GM23248 (cell line): ENCODE data around the gene IRS1.

Source experiments
- EZH2 ChIP-seq: fragments of 200-600 bp; sonication (generic); IDR thresholded peaks from 2 replicates; pipeline ENCODE4 v1.6.1; 2018; ENCODE audit warnings: antibody characterized with exemption, mild to moderate bottlenecking; ENCODE audit not compliant: insufficient read depth, poor library complexity, severe bottlenecking
- EZH2phosphoT487 ChIP-seq: fragments of 200-600 bp; sonication (generic); IDR thresholded peaks from 2 replicates; pipeline ENCODE4 v1.6.1; 2018; ENCODE audit warnings: antibody characterized with exemption, moderate library complexity, mild to moderate bottlenecking, low read depth; ENCODE audit not compliant: insufficient read depth

DNA sequence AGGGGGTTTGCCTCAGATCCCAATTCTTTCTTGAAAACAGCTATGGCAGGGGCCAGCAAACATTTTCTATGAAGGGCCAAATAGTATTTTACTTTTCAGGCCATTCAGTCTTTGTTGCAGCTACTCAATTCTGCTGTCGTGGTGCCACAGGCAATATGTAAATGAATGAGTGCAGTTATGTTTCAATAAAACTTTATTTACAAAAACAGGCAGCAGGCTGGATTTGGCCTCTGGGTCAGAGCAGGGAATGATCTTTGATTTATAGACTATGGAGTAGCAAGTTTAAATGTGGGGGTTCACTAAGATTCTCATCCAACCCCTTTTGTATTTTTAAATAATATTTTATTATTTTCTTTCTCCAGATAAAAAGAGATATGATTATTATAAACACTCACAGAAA, 72.4 kb downstream of the IRS1 start:
- TF ChIP-seq EZH2 (no peak), EZH2phosphoT487 (no peak)
